Adrenal gland (tissue), 5 donors: ENCODE measurements around the gene KIF16B.

ENCODE experiments used
- CTCF ChIP-seq, 6 experiments: fragments of 450-650 bp in 4 of 6; fragments of 200-600 bp in 2 of 6; sonication (generic) in 1 of 6; IDR thresholded peaks; 1 replicate in 5 of 6; 2 replicates in 1 of 6; pipeline versions ENCODE4 v1.5.1 to v1.8.0; 2016 to 2021; ENCODE audit warnings: antibody characterized with exemption in 6 of 6, mild to moderate bottlenecking in 2 of 6, moderate library complexity in 1 of 6
- POLR2A ChIP-seq, 2 donors: fragments of 450-650 bp; IDR thresholded peaks; one replicate each; pipeline ENCODE4 v1.6.1; 2017; ENCODE audit warnings: antibody characterized with exemption in 2 of 2, mild to moderate bottlenecking in 2 of 2, moderate library complexity in 1 of 2
- donor health status: DM: no; HTN: no; CAD: no.

- TF ChIP-seq CTCF (IDR thresholded peaks at IDR 0.05) (no peak), POLR2A (IDR thresholded peaks at IDR 0.05) (no peak)
Observed at GRCh38 chr20:16563066-16563806, 10.0 kb downstream of the KIF16B start.
